Stimulated activated CD8-positive, alpha-beta memory T cell treated with anti-CD3 and anti-CD28 coated beads, Interleukin-4, amount 100 ng/mL, for 4 hours (primary cell): ENCODE results near the gene SLC35E4.
"Not testable (repeated sequence)": the region's sequence is repeated elsewhere in the genome, so short reads cannot be mapped to it uniquely, and the experiment has no call there.

Experiments used
- DNase-seq, 2 donors: peaks; one replicate each; pipeline ENCODE4 v3.0.0-alpha.2; 2020; ENCODE audit warnings: low read depth in 2 of 2, low spot score in 1 of 2

The SLC35E4 gene

DNA sequence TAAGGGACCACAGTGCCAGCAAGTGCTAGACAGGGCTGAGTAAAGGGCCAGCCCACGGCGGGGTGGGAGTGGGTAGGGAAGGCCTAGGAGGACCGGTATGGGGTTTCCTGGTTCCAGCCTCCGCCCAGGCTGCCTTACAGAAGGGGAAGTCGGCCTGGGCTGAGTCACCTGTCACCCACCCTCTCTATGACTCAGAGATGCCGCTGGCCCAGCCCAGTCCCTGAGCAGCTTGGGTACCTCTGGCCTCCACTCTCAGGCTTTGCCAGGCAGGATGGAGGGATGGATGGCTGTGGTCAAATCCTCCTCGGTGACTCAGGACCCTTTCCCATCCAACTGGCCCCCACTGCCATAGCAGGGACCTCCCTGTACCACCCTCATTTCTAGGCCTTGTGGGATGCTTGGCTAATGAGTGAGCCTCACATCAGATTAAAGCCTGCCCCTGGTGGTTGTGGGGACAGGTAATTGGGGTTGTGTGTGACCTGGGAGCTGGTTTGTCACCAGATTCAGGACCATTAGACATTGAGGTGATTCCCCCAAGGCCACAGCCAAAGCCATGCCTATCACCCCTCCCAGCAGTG is 13.9 kb downstream of the SLC35E4 start:
- peak; percentile 65 to 86 for DNase-seq

DNA sequence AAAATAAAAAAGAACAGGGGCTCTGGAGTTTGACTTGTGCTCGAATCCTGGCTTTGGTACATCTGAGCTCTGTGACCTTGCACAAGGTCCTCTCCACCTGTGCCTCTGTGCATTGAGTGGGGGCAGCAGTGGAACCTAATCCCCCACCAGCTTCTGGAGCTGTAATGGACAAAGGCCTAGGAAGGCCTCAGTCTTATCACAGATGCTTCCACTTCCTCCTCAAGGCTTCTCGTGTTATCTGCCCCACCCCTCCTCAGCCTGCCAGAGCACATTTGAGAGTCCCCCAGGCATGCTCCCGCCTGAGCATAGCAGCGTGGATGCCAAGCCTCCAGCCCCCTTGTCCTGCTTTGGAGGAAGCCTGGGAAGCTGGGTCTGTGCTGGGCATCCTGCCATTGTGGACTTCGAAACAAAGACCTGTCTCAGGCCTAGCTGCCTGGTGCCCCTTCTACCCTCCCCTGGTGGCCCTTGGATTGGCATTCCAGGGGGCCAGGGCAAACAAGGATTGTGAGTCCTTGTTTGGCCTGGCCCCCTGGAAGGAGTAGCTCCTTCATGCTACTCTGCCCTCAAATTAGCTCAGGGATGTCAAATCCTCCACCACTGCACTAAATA is 15.0 kb downstream of the SLC35E4 start:
- no peak for DNase-seq

GRCh38 chr22:30652852-30653251 is 17.3 kb downstream of the SLC35E4 start:
- DNase-seq, result no peak

DNA sequence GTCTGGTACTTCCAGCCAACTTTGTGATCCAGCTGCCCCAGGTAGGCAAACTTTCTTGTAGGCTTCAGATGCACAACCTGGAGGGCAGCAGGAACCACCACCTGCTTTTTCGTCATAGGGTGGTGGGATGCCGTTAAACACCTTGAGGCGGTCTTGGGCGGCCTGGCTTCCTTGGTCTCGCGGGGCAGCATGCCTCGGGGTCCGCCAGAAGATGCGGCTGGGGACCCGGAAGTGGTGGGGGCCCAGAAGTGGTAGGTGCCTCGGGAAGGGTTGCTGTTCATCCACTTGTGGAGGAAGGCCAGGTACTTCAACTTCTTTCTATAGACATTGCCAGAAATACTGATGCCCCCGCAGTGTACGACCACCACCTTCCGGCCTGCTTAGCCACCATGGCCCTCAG is 18.8 kb downstream of the SLC35E4 start:
- DNase-seq, result no peak

- DNase-seq, result no peak
Observed at GRCh38 chr22:30655532-30655931, 20.0 kb downstream of the SLC35E4 start.

DNA sequence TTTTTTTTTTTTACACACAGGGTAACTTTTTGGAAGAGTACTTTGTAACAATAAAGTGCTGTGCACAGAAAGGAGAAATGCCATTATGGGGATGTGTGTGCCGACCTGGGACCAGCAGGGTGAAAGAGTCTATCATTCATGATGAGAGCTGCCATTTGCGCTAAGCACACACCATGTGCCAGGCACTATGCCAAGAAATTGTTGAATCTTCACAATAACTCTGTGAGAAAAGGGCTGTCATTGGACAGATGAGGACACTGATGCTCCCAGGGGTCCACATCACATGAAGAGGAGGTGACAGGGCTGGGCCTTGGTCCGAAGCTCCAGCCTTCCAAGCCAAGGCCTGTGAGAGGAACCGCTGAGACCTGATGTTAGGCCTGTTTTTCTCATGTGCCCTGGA is 26.5 kb downstream of the SLC35E4 start:
- DNase-seq, result no peak

GRCh38 chr22:30664798-30665197 is 29.2 kb downstream of the SLC35E4 start:
- no peak for DNase-seq

GRCh38 chr22:30665266-30665665 is 29.7 kb downstream of the SLC35E4 start:
- DNase-seq, result no peak

- DNase-seq, result no peak
Observed at GRCh38 chr22:30665786-30666185, 30.2 kb downstream of the SLC35E4 start.

DNA sequence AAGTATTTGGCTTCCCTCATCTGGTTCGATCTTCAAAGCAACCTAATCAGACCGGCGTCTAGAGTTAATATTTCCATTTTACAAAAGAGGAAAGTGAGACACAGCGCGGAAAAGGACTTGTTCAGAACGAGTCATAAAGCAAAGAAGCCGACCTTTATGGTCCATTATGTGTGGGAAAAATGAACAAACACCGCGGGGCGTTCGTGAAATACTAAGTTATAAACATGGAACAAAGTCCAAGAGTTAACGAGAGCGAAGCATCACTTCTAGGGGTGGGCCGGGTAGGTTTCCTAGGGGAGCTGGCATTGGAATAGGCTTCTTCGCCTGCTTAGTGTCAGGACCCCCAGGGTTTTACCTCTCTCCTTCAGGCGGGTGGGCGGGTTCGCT is 31.5 kb downstream of the SLC35E4 start:
- no peak for DNase-seq

DNA sequence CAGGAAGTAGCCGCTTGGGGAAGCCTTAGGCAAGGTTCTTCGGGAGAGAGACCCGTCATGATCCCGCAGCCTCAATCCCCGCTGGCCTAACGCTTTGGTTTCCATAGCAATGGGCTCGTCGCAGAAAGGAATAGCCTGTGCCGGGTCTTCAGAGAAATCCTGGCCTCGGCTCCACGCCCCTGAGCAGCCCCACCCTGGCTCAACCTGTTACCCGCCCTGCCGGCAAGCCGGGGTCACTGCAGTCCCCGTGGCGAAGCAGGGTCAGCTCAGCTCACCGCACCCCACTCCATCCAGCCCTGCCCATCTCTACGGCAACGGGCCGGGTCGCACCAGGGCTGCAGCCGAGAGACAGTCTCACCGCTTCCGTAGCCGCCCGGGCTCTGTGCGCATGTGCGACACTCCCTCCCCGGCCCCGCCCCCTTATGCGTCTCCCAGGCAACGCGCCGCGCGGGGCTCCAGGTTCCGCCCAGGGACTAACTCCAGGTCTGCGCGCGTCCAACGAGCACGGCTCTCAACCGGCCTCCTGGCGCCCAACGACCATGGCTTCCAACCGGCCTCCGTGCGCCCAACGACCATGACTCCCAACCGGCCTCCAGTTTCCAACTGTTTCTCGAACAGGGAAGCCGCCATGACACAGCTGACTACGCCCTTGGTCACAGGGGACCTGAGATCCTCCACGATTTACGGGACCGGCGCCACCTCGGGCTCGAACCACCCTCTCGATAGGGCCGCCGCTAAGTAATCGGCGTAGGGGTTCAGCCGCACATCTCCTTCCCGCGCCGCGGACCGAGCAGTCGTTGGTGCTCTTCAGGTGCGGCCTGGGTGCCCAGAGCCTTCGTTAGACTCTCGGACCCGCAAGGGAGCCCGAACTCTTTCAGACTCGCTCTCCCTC is 32.2 kb downstream of the SLC35E4 start, which contains the start of gene DUSP18:
Gene DUSP18 (minus strand): TSS at position 382 of the 892 bp plus-strand sequence. CDS start 3,872 bp downstream, outside the sequence.
- peak; percentile 84 to 92 for DNase-seq

- no peak for DNase-seq
Observed at GRCh38 chr22:30668386-30668710, 32.8 kb downstream of the SLC35E4 start.

- no peak for DNase-seq
Observed at GRCh38 chr22:30671071-30671470, 35.5 kb downstream of the SLC35E4 start.

- DNase-seq, result no peak
Observed at GRCh38 chr22:30673136-30673535, 37.6 kb downstream of the SLC35E4 start.

DNA sequence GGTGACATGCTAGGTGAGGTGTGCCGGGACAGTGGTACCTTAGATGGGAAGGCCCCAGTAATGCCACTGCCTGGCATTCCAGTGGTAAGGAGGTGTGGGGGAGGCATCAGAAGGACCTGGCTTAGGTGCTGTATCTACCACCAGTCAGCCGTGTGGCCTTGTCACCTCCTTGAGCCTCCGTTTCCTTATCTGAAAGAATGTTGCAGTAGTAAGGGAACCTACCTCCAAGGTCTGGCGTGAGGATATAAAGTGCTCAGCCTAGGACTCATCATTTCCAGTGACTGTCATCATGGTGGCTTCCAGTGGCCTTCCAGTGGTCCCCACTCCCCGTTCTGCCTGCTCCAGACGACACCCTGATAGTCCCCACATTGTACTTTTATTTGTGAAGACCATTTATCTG is 38.9 kb downstream of the SLC35E4 start:
- DNase-seq, result no peak

GRCh38 chr22:30675436-30675835 is 39.9 kb downstream of the SLC35E4 start:
- DNase-seq, result no peak

GRCh38 chr22:30676565-30676964 is 41.0 kb downstream of the SLC35E4 start:
- not testable (repeated sequence) for DNase-seq

GRCh38 chr22:30679895-30680690 is 44.5 kb downstream of the SLC35E4 start:
- not testable (repeated sequence) for DNase-seq

GRCh38 chr22:30680991-30681770 is 45.6 kb downstream of the SLC35E4 start:
- no peak for DNase-seq

DNA sequence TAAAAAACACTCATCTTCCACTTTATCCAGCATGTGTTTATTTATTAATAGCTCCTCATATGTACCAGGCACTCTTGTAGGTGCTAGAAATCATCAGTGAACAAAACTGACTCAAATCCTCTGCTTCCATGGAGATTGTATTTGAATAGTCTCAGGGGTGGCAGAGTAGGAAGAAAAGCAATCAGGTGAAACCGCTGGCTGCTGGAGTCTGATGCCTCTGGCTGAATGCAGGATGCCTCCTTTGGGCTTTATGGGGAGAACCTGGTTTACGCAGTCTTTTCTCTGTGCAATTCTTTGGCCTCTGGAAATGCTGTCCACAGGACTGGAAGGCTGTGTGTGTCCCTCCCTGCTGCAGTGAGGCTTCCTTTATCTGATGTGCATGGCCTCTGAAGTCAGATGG is 46.2 kb downstream of the SLC35E4 start:
- no peak for DNase-seq

DNA sequence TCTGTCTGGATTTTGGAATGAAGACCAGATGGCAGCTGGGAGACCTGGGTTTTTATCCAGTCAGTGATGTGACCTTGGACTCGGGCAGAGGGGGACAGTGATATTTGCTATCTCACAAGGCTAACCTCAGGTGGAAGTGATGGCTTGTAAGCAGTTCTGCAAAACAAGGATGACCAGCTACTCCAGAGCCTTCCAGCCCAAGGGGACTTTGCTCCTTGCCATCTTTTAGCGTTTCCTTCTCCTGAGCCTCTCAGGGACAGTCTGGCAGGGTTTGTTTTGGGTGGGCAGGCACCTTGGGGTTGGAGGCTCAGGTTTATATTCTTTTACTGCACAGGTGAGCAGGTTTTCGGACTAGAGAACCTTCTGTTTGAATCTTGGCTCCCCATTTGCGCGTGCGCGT is 49.6 kb downstream of the SLC35E4 start:
- no peak for DNase-seq
